MCF 10A (cell line): ENCODE data around the gene TTC34. TPM values are rescaled to one million over a fixed set of nuclear protein-coding genes. Genes with fewer than 3 reads are reported as not detected.

ENCODE experiments used
- BruUV-seq: library from RNA; stranded (reverse); fragments of 400-500 nt; replicated peaks from 2 replicates; lab custom pipeline; 2021; lab: Mats Ljungman, UMichigan
- CTCF ChIA-PET: fragments of 300-600 bp; sonication (Branson Sonifier 250); formaldehyde crosslinking; extraction: SDS; loops from one replicate; lab custom pipeline; 2021; ENCODE audit warnings: antibody characterized with exemption, inconsistent platforms; lab: Yijun Ruan, JAX
- POLR2A ChIA-PET: fragments of 300-600, 350-650 bp; sonication (Branson Sonifier 250); formaldehyde crosslinking; extraction: SDS; loops from one replicate; lab custom pipeline; 2020; ENCODE audit warnings: antibody characterized with exemption, inconsistent platforms; lab: Yijun Ruan, JAX
- DNase-seq: peaks from one replicate; pipeline ENCODE4 v3.0.0-alpha.2; 2018; ENCODE audit not compliant: unreplicated experiment
- H3K27ac Mint-ChIP-seq: one replicate; pipeline ENCODE4 v1.8.0; 2022; ENCODE audit warnings: mild to moderate bottlenecking, low read depth, mixed read lengths; ENCODE audit not compliant: unreplicated experiment
- H3K27me3 Mint-ChIP-seq: one replicate; pipeline ENCODE4 v1.8.0; 2022; ENCODE audit warnings: mixed read lengths; ENCODE audit not compliant: insufficient read depth, unreplicated experiment
- H3K36me3 Mint-ChIP-seq: one replicate; pipeline ENCODE4 v1.8.0; 2022; ENCODE audit warnings: mild to moderate bottlenecking, moderate library complexity, mixed read lengths; ENCODE audit not compliant: insufficient read depth, unreplicated experiment
- H3K4me1 Mint-ChIP-seq: one replicate; pipeline ENCODE4 v1.8.0; 2022; ENCODE audit warnings: mixed read lengths; ENCODE audit not compliant: insufficient read depth, unreplicated experiment
- H3K4me3 Mint-ChIP-seq: one replicate; pipeline ENCODE4 v1.8.0; 2022; ENCODE audit warnings: mild to moderate bottlenecking, moderate library complexity, mixed read lengths; ENCODE audit not compliant: unreplicated experiment
- H3K9me3 Mint-ChIP-seq: one replicate; pipeline ENCODE4 v1.8.0; 2022; ENCODE audit warnings: mixed read lengths; ENCODE audit not compliant: unreplicated experiment
- intact Hi-C: fragments of 100-400 bp; cut with micrococcal nuclease; formaldehyde crosslinking; loops from 2 replicates; pipeline ENCODE4 v1.14.1; 2022
- total RNA-seq: library from RNA; stranded (reverse); gene quantifications from 2 replicates; pipeline ENCODE4 v1.2.3, GENCODE V29; 2022
- TF ChIP-seq, protein P1 (sequence below): fragments of 200-600 bp; IDR thresholded peaks from one replicate; pipeline ENCODE4 v1.8.0; 2022; ENCODE audit warnings: antibody characterized with exemption, mild to moderate bottlenecking; ENCODE audit not compliant: unreplicated experiment

The TTC34 gene
- total RNA-seq, 1 experiment from 2014 or later = 0.47 TPM

DNA sequence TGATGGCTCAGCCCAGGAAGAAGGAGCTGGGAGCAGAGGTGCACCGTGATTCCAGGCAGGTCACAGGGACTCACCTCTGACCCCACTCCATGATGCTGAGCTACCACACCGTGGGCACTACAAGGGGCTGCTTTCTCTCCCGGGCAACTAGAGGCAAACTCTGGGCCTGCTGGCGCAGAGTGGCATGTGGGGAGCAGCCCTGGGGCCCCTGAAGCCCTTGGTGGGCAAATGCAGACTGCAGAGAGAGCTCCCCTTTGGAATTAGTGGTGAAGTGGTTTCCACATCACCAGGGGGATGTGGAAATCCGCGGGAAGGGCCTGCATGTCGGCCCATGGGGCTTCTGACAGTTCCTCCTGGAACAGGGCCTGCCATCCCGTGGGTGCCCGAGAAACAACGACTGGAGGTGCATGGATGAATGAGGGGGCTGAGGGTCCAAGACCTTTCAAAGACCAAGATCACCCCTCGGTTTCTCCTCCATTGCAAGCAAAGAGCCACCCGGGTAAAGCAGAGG lies 156.8 kb downstream of the TTC34 start:
- H3K36me3 Mint-ChIP-seq = no peaks in the 10 kb centered on the region
- peaks cover 9% of the 10 kb centered on the region for H3K9me3 Mint-ChIP-seq
- ChIA-PET CTCF (no interaction called here), POLR2A (no interaction called here)
- no peak overlapping the region for H3K27ac Mint-ChIP-seq
- H3K27me3 Mint-ChIP-seq = no peaks in the 10 kb centered on the region
- peaks cover 6% of the 10 kb centered on the region for H3K4me1 Mint-ChIP-seq
- TF ChIP-seq, protein P1, sequence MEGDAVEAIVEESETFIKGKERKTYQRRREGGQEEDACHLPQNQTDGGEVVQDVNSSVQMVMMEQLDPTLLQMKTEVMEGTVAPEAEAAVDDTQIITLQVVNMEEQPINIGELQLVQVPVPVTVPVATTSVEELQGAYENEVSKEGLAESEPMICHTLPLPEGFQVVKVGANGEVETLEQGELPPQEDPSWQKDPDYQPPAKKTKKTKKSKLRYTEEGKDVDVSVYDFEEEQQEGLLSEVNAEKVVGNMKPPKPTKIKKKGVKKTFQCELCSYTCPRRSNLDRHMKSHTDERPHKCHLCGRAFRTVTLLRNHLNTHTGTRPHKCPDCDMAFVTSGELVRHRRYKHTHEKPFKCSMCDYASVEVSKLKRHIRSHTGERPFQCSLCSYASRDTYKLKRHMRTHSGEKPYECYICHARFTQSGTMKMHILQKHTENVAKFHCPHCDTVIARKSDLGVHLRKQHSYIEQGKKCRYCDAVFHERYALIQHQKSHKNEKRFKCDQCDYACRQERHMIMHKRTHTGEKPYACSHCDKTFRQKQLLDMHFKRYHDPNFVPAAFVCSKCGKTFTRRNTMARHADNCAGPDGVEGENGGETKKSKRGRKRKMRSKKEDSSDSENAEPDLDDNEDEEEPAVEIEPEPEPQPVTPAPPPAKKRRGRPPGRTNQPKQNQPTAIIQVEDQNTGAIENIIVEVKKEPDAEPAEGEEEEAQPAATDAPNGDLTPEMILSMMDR = no peak
- no TSS peak for BruUV-seq
- intact Hi-C loops = no loop called here
- no peak overlapping the region for H3K4me3 Mint-ChIP-seq
- no peak for DNase-seq

DNA sequence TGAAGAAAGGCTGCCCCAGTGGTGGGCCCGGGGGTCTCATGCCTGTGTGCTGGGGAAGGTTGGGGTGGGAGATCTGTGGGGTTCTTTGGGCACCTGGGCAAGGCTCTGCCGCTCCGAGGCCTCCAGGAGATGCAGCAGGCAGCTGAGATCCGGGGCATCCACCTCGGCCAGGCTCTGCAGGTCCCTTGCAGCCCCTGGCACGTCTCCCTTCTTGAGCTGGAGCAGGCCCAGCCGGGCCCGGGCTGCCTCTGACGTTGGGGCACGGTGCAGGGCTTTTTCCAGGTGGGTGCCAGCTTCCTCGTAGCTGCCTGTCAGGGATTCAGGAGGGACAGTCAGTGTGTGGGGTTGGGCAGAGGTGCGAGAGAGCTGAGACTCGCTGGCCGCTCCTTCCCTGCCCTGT lies 157.3 kb downstream of the TTC34 start:
- ChIA-PET CTCF (no interaction called here), POLR2A (no interaction called here)
- intact Hi-C loops = no loop called here
- no peaks in the 10 kb centered on the region for H3K36me3 Mint-ChIP-seq
- peaks cover 6% of the 10 kb centered on the region for H3K4me1 Mint-ChIP-seq
- H3K9me3 Mint-ChIP-seq = peaks cover 9% of the 10 kb centered on the region
- peak overlapping the region; percentile 69 for H3K4me3 Mint-ChIP-seq
- H3K27me3 Mint-ChIP-seq = no peaks in the 10 kb centered on the region
- TF ChIP-seq, protein P1 = no peak
- BruUV-seq = no TSS peak
- H3K27ac Mint-ChIP-seq = no peak overlapping the region
- DNase-seq = no peak

DNA sequence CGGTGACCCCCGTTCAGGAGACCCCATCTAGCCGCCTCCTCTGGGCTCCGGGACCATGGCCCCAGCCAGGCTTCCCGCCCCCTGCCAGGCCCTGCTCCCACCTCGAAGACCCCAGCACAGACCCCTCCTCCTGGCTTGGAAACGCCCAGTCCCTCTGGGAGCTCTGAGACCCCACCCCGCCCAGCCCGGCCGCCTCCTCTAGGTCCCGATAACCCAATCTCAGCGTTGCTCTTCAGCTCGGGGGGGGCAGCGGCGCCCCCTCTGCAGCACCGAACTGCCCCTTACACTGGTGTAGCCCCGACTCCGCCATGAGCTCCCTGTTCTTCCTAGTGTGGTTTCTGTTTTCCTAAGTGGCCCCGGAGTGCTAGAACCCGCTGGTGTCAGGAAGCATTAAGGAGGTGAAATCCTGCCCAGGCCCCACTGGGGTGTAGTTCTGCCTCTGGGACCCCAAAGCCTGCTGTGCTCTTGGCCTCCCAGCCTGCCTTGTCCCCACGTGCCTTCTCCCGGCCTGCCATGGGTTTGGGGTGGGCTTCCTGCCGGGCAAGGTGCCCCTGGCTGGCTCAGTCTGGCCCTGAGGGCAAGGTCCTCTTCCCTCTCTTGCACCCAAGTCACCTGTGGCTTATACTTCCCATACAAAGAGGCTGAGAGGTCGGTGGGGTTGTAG lies 157.9 kb downstream of the TTC34 start:
- TF ChIP-seq, protein P1 = no peak
- Mint-ChIP-seq H3K36me3 (no peaks in the 10 kb centered on the region), H3K4me1 (peaks cover 6% of the 10 kb centered on the region), H3K4me3 (peak overlapping the region; percentile 69), H3K27me3 (no peaks in the 10 kb centered on the region), H3K9me3 (peaks cover 9% of the 10 kb centered on the region), H3K27ac (peak overlapping the region; percentile 12)
- no peak for DNase-seq
- intact Hi-C loops = loop anchor here (2.0 kb wide), 1 partner anchor 57 kb away; the partner anchor contains the start of gene PRXL2B
- ChIA-PET POLR2A (no interaction called here), CTCF (interaction anchor here (0.6 kb wide), 1 partner anchor 371 kb away, joined by 3 read pairs; no protein-coding TSS in a partner anchor)
- no TSS peak for BruUV-seq

DNA sequence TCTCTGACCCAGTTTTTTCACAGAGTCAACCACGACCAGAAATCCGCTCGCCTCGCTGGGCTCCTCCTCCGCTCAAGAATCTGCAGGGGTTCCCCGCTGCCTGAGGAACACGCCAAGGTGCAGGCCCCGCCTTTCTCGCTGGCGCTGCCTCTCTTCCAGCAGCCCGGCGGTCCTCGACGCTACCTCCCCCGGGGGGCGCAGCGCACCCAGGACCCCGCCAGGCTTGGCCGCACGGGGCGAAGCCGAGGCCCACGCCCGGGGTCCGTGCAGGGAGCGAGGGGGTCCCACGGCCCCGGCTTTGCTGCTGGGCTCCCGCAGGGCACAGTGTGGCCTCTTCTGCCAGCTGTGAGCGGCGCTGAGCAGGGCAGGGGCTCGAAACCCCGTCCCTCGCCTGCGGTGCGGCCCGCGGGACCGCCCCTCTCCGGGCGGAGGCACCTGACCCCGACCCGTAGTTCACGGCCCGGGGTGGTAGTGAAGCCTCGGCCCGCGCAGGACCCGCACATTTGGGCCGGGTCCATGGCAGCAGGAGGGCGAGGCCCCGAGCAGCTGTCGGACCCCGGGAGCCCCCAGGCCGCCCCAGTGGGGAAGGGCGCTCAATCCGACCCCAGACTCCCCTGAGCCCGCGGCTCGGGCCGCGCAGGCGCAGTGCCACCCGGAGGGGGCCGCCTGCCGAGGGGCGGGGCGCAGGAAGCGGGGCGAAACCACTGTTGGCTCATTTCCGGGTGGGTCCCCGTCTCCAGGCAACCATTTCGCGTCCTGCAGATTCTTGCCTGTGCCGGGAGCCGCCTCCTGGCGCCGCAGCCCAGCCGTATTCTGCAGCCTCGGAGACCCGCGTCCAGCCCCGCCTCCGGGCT lies 158.7 kb downstream of the TTC34 start:
- BruUV-seq = no TSS peak

More for the DNA sequence above, 158.7 kb downstream of the TTC34 start:
- ChIA-PET POLR2A (no interaction called here), CTCF (no interaction called here)
- intact Hi-C loops = loop anchor here (2.0 kb wide), 1 partner anchor 56 kb away; the partner anchor contains the start of gene PRXL2B
- peak overlapping the region; percentile 88 for H3K4me3 Mint-ChIP-seq
- H3K36me3 Mint-ChIP-seq = no peaks in the 10 kb centered on the region
- peak; percentile 87 for DNase-seq
- TF ChIP-seq, protein P1 = no peak
- H3K27ac Mint-ChIP-seq = peak overlapping the region; percentile 80
- peaks cover 6% of the 10 kb centered on the region for H3K4me1 Mint-ChIP-seq
- H3K27me3 Mint-ChIP-seq = no peaks in the 10 kb centered on the region
- peaks cover 9% of the 10 kb centered on the region for H3K9me3 Mint-ChIP-seq
